CD14-positive monocyte (primary cell): ENCODE results near the gene ARID1B. TPM values are rescaled to one million over a fixed set of nuclear protein-coding genes. Genes with fewer than 3 reads are reported as not detected.

Experiments
- DNase-seq, 3 donors: peaks; one replicate each; pipeline ENCODE4 v3.0.0-alpha.2; 2011 to 2022
- H2AFZ ChIP-seq: 2 replicates; pipeline ENCODE4 v1.6.0; 2012; ENCODE audit warnings: mild to moderate bottlenecking, low read depth, low read length, inconsistent platforms; ENCODE audit not compliant: insufficient read depth, poor library complexity, severe bottlenecking
- H3K27ac ChIP-seq, 2 donors: 1 replicate in 1 of 2; 2 replicates in 1 of 2; pipeline ENCODE4 v1.5.1; 2012 to 2013; ENCODE audit warnings: low read length in 2 of 2, control low read depth in 1 of 2, inconsistent platforms in 1 of 2, low read depth in 1 of 2, mild to moderate bottlenecking in 1 of 2
- H3K27me3 ChIP-seq, 2 donors: one replicate each; pipeline versions ENCODE4 v1.6.0 to v1.6.1; 2011 to 2013; ENCODE audit warnings: low read length in 2 of 2; ENCODE audit not compliant: control insufficient read depth in 2 of 2, insufficient read depth in 2 of 2
- H3K36me3 ChIP-seq, 2 donors: replicated peaks in 1 of 2; 1 replicate in 1 of 2; 2 replicates in 1 of 2; pipeline versions ENCODE4 v1.5.1 to v1.6.1; 2012 to 2013; ENCODE audit warnings: low read length in 2 of 2, control low read depth in 1 of 2, inconsistent platforms in 1 of 2, mild to moderate bottlenecking in 1 of 2; ENCODE audit not compliant: insufficient read depth in 2 of 2, control insufficient read depth in 1 of 2
- H3K4me1 ChIP-seq, 2 donors: 1 replicate in 1 of 2; 2 replicates in 1 of 2; pipeline versions ENCODE4 v1.5.1 to v1.6.1; 2012 to 2013; ENCODE audit warnings: low read length in 2 of 2, control low read depth in 1 of 2, inconsistent platforms in 1 of 2, mild to moderate bottlenecking in 1 of 2, moderate library complexity in 1 of 2; ENCODE audit not compliant: insufficient read depth in 2 of 2, control insufficient read depth in 1 of 2
- H3K4me2 ChIP-seq: replicated peaks from 2 replicates; pipeline ENCODE3; 2012; ENCODE audit warnings: low read length, moderate library complexity, mild to moderate bottlenecking; ENCODE audit not compliant: poor library complexity, severe bottlenecking; ENCODE audit errors: extremely low read depth
- H3K4me3 ChIP-seq, 3 experiments: fragments of 200-600 bp in 1 of 3; sonication (generic) in 1 of 3; replicated peaks in 1 of 3; 1 replicate in 2 of 3; 2 replicates in 1 of 3; pipeline ENCODE4 v1.5.1; 2011 to 2013; ENCODE audit warnings: low read length in 3 of 3, mild to moderate bottlenecking in 3 of 3, control low read depth in 2 of 3, low read depth in 2 of 3, inconsistent platforms in 1 of 3, moderate library complexity in 1 of 3
- H3K79me2 ChIP-seq: 2 replicates; pipeline ENCODE4 v1.6.0; 2012; ENCODE audit warnings: mild to moderate bottlenecking, control low read depth, inconsistent platforms, low read length, moderate library complexity; ENCODE audit not compliant: insufficient read depth
- H3K9ac ChIP-seq: 2 replicates; pipeline ENCODE4 v1.6.0; 2017; ENCODE audit warnings: low read length, mild to moderate bottlenecking; ENCODE audit not compliant: insufficient read depth, poor library complexity, severe bottlenecking
- H3K9me3 ChIP-seq, 2 donors: replicated peaks in 1 of 2; 1 replicate in 1 of 2; 2 replicates in 1 of 2; pipeline versions ENCODE4 v1.5.1 to v1.6.1; 2012 to 2013; ENCODE audit warnings: low read length in 2 of 2, control low read depth in 1 of 2; ENCODE audit not compliant: control insufficient read depth in 1 of 2, insufficient read depth in 1 of 2
- H4K20me1 ChIP-seq: 2 replicates; pipeline ENCODE4 v1.6.0; 2012; ENCODE audit warnings: mild to moderate bottlenecking, low read length, control low read depth, moderate library complexity; ENCODE audit not compliant: insufficient read depth
- H3K27ac Mint-ChIP-seq, 7 donors: one replicate each; pipeline ENCODE4 v1.8.0; 2020; ENCODE audit warnings: mild to moderate bottlenecking in 7 of 7, mixed read lengths in 7 of 7, moderate library complexity in 6 of 7, inconsistent platforms in 2 of 7
- H3K27me3 Mint-ChIP-seq, 3 donors: one replicate each; pipeline ENCODE4 v1.8.0; 2021 to 2022; ENCODE audit warnings: low read depth in 3 of 3, mild to moderate bottlenecking in 3 of 3, mixed read lengths in 3 of 3, moderate library complexity in 3 of 3, inconsistent platforms in 1 of 3
- H3K36me3 Mint-ChIP-seq, 2 donors: one replicate each; pipeline ENCODE4 v1.8.0; 2020; ENCODE audit warnings: mixed read lengths in 2 of 2, inconsistent platforms in 1 of 2, mild to moderate bottlenecking in 1 of 2
- H3K4me1 Mint-ChIP-seq: one replicate; pipeline ENCODE4 v1.8.0; 2020; ENCODE audit warnings: mild to moderate bottlenecking, mixed read lengths
- H3K4me3 Mint-ChIP-seq, 2 donors: one replicate each; pipeline ENCODE4 v1.8.0; 2020; ENCODE audit warnings: mild to moderate bottlenecking in 2 of 2, mixed read lengths in 2 of 2, moderate library complexity in 1 of 2
- H3K9me3 Mint-ChIP-seq, 7 donors: one replicate each; pipeline ENCODE4 v1.8.0; 2020 to 2022; ENCODE audit warnings: mixed read lengths in 7 of 7, mild to moderate bottlenecking in 6 of 7, moderate library complexity in 6 of 7, inconsistent platforms in 2 of 7
- CTCF ChIP-seq: fragments of 200-600 bp; IDR thresholded peaks from one replicate; pipeline ENCODE4 v1.8.0; 2022; ENCODE audit warnings: antibody characterized with exemption, mild to moderate bottlenecking
- WGBS: methylation state at CpG from one replicate; pipeline ENCODE4 v1.1.5; 2013; ENCODE audit warnings: missing lambda C conversion rate; ENCODE audit not compliant: insufficient coverage; 5-methylcytosine and 5-hydroxymethylcytosine counted together
- intact Hi-C, 2 donors: fragments of 100-400 bp; cut with micrococcal nuclease; formaldehyde crosslinking; loops; one replicate each; pipeline versions ENCODE4 v1.15.0 to v1.15.1; 2023
- polyA plus RNA-seq, 3 donors: library from polyadenylated mRNA; depleted of rRNA in 1 of 3; unstranded in 2 of 3; stranded (reverse) in 1 of 3; fragments of 300-500 nt in 2 of 3; fragments of >200 nt in 1 of 3; fragmentation: Illumina TruSeq in 2 of 3; gene quantifications; 1 replicate in 2 of 3; 2 replicates in 1 of 3; pipeline ENCODE4 v1.2.3, GENCODE V29; 2012 to 2021

The ARID1B gene
- polyA plus RNA-seq, 3 donors, result 3.2 to 22.1 (median 3.8) TPM

DNA sequence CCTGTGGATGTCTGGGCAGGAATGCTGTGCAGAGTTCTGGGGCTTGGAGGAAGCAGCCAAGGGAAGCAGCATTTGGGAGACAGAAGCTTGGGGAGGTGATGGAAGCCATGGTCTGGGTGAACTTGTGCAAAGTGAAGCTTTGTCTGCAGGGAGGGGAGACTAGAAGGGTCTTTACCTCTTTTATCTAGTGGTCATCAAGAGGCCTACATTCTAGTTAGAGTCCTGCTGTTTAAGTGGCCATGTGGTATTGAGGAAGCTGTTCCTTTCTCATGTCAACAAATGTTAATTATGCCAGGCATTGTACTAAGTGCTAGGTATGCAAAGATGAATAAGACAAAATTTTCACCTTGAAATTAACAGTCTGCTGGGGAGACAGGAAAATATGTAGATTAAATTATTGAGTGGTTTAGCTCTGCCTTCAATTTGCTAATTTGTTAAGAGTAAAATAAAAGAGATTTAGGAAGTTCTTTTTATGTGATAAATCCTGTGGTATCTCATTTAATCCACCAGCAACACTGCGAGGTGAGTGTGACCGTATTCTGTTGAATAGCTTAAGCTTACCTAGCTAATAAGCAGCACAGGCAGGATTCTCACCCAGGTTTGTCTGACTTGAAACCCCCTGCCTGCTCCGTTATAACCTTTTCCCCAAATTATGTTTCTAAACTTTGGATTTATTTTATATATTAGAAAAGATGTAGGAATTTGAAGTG lies 43.1 kb downstream of the ARID1B start:
- Histone ChIP-seq H3K4me3 (no peak overlapping the region), H3K36me3 (no peaks in the 10 kb centered on the region), H3K9ac (no peak overlapping the region), H2AFZ (no peak overlapping the region), H3K79me2 (peaks cover 99% of the 10 kb centered on the region), H4K20me1 (peaks cover 100% of the 10 kb centered on the region), H3K27ac (no peak overlapping the region), H3K4me1 (peaks cover 9 to 15% of the 10 kb centered on the region in 2 donors), H3K9me3 (no peaks in the 10 kb centered on the region), H3K4me2 (no peak overlapping the region), H3K27me3 (no peaks in the 10 kb centered on the region)
- Mint-ChIP-seq H3K27ac (peak overlapping the region in 3 of 7 donors; percentile 7 to 23 (median 20)), H3K4me3 (no peak overlapping the region), H3K9me3 (no peaks in the 10 kb centered on the region), H3K36me3 (peaks cover 4% of the 10 kb centered on the region in 2 donors), H3K27me3 (no peaks in the 10 kb centered on the region), H3K4me1 (peaks cover 46% of the 10 kb centered on the region)
- no peak for TF ChIP-seq CTCF
- DNase-seq, result no peak
- WGBS, result no CpG with 5 or more reads among the region's 3 CpGs
- intact Hi-C loops, result no loop called here

DNA sequence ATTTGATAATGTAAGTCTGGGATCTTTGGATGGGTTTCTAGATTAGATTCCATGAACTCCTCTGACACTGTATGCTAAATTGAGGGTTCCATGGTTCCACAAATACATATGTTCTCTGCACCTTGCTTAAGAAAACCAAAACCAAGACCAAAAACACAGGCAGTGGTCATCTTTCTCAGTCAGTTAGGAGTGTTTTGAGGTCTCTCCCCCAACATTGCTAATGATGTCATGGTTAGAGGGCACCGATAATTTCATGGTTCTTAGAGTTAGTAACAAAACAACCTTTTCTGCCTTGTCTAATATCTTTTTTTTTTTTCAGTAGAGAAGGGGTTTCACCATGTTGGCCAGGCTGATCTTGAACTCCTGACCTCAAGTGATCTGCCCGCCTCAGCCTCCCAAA lies 44.5 kb downstream of the ARID1B start:
- no peaks in the 10 kb centered on the region for H3K36me3 ChIP-seq
- Mint-ChIP-seq H3K36me3 (peaks cover 4 to 9% of the 10 kb centered on the region in 2 donors), H3K9me3 (no peaks in the 10 kb centered on the region), H3K4me1 (peaks cover 43% of the 10 kb centered on the region), H3K4me3 (no peak overlapping the region), H3K27ac (peak overlapping the region in 1 of 7 donors; percentile 50), H3K27me3 (no peaks in the 10 kb centered on the region)
- WGBS, result 100% methylated on average over 1 of the region's 2 CpGs
- no peaks in the 10 kb centered on the region for H3K9me3 ChIP-seq
- H3K4me2 ChIP-seq, result no peak overlapping the region
- no peak overlapping the region for H3K9ac ChIP-seq
- peaks cover 100% of the 10 kb centered on the region for H4K20me1 ChIP-seq
- H3K4me1 ChIP-seq, result peaks cover 7 to 11% of the 10 kb centered on the region in 2 donors
- H2AFZ ChIP-seq, result no peak overlapping the region
- H3K27me3 ChIP-seq, result no peaks in the 10 kb centered on the region
- TF ChIP-seq CTCF, result no peak
- peaks cover 99% of the 10 kb centered on the region for H3K79me2 ChIP-seq
- H3K4me3 ChIP-seq, result no peak overlapping the region
- H3K27ac ChIP-seq, result no peak overlapping the region
- intact Hi-C loops, result no loop called here
- DNase-seq, result no peak
